ENCODE data around the gene RNF149. TPM values are rescaled to one million over a fixed set of nuclear protein-coding genes. Genes with fewer than 3 reads are reported as not detected.

Gene RNF149
- polyA plus RNA-seq, 6 donors from 2014 or later: 13.2 to 27.1 (median 18.3) TPM

- peaks cover 0 to 9% (median 5%) of the 10 kb centered on the region in 3 donors for H3K4me1 Mint-ChIP-seq
- no peak overlapping the region for H3K4me3 Mint-ChIP-seq
- DNase-seq (no peak), ATAC-seq (ENCODE audit: low read depth in 2 of 2) (no peak)
- H3K27ac Mint-ChIP-seq: no peak overlapping the region
- H3K9me3 Mint-ChIP-seq: no peaks in the 10 kb centered on the region
- H3K36me3 Mint-ChIP-seq: peaks cover 14 to 18% of the 10 kb centered on the region in 2 donors
- no peaks in the 10 kb centered on the region for H3K27me3 Mint-ChIP-seq
Measured at GRCh38 chr2:101277111-101277510, 31.4 kb downstream of the RNF149 start.

- Mint-ChIP-seq H3K27me3 (no peaks in the 10 kb centered on the region), H3K4me3 (no peak overlapping the region), H3K9me3 (no peaks in the 10 kb centered on the region), H3K36me3 (peaks cover 0 to 1% of the 10 kb centered on the region in 2 donors), H3K27ac (no peak overlapping the region), H3K4me1 (peaks cover 0 to 9% (median 5%) of the 10 kb centered on the region in 3 donors)
- no peak for ATAC-seq (ENCODE audit: low read depth in 2 of 2)
- no peak for DNase-seq
Measured at GRCh38 chr2:101274142-101274541, 34.4 kb downstream of the RNF149 start.

- no peaks in the 10 kb centered on the region for H3K9me3 Mint-ChIP-seq
- no peaks in the 10 kb centered on the region for H3K36me3 Mint-ChIP-seq
- H3K4me3 Mint-ChIP-seq: no peak overlapping the region
- ATAC-seq (ENCODE audit: low read depth in 2 of 2): no peak
- H3K4me1 Mint-ChIP-seq: peaks cover 0 to 5% (median under 1%) of the 10 kb centered on the region in 3 donors
- no peak for DNase-seq
- H3K27ac Mint-ChIP-seq: peak overlapping the region in 1 of 6 donors; percentile 52
- H3K27me3 Mint-ChIP-seq: no peaks in the 10 kb centered on the region
Measured at GRCh38 chr2:101273056-101273455, 35.4 kb downstream of the RNF149 start.

- DNase-seq: no peak
- Mint-ChIP-seq H3K4me3 (no peak overlapping the region), H3K36me3 (no peaks in the 10 kb centered on the region), H3K27me3 (no peaks in the 10 kb centered on the region), H3K9me3 (no peaks in the 10 kb centered on the region), H3K27ac (peak overlapping the region in 2 of 6 donors; percentile 11 to 51), H3K4me1 (peaks cover 0 to 4% (median 0%) of the 10 kb centered on the region in 3 donors)
- ATAC-seq (ENCODE audit: low read depth in 2 of 2): no peak
Measured at GRCh38 chr2:101272045-101272784, 36.3 kb downstream of the RNF149 start.

- no peaks in the 10 kb centered on the region for H3K27me3 Mint-ChIP-seq
- no peak for DNase-seq
- H3K4me1 Mint-ChIP-seq: peaks cover 0 to 4% (median 0%) of the 10 kb centered on the region in 3 donors
- peak overlapping the region in 4 of 6 donors; percentile 15 to 85 (median 70) for H3K27ac Mint-ChIP-seq
- H3K36me3 Mint-ChIP-seq: peaks cover 4 to 7% of the 10 kb centered on the region in 2 donors
- no peaks in the 10 kb centered on the region for H3K9me3 Mint-ChIP-seq
- ATAC-seq (ENCODE audit: low read depth in 2 of 2): no peak
- H3K4me3 Mint-ChIP-seq: peak overlapping the region in 1 of 8 donors; percentile 27
Measured at GRCh38 chr2:101270700-101271259, 37.7 kb downstream of the RNF149 start.

GRCh38 chr2:101267671-101268656 is 40.5 kb downstream of the RNF149 start:
- Mint-ChIP-seq H3K4me3 (peak overlapping the region in 1 of 8 donors; percentile 37), H3K9me3 (no peaks in the 10 kb centered on the region), H3K36me3 (peaks cover 7 to 10% of the 10 kb centered on the region in 2 donors), H3K4me1 (peaks cover 0 to 4% (median 0%) of the 10 kb centered on the region in 3 donors), H3K27me3 (no peaks in the 10 kb centered on the region), H3K27ac (peak overlapping the region; percentile 35 to 87 (median 53))
- DNase-seq: no peak
- ATAC-seq (ENCODE audit: low read depth in 2 of 2): no peak

- Mint-ChIP-seq H3K4me1 (peaks cover 0 to 4% (median 2%) of the 10 kb centered on the region in 3 donors), H3K27ac (peak overlapping the region in 2 of 6 donors; percentile 11 to 37), H3K36me3 (peaks cover 14% of the 10 kb centered on the region in 2 donors), H3K27me3 (no peaks in the 10 kb centered on the region), H3K4me3 (no peak overlapping the region), H3K9me3 (no peaks in the 10 kb centered on the region)
- ATAC-seq (ENCODE audit: low read depth in 2 of 2) (no peak), DNase-seq (no peak)
Measured at GRCh38 chr2:101265893-101266499, 42.5 kb downstream of the RNF149 start.

- H3K27me3 Mint-ChIP-seq: no peaks in the 10 kb centered on the region
Measured at GRCh38 chr2:101264360-101264939, 44.1 kb downstream of the RNF149 start.

GRCh38 chr2:101263377-101263800 is 45.1 kb downstream of the RNF149 start:
- no peak for ATAC-seq (ENCODE audit: low read depth in 2 of 2)
- Mint-ChIP-seq H3K9me3 (no peaks in the 10 kb centered on the region), H3K36me3 (peaks cover 14 to 19% of the 10 kb centered on the region in 2 donors), H3K27ac (peak overlapping the region in 2 of 6 donors; percentile 69), H3K27me3 (no peaks in the 10 kb centered on the region), H3K4me1 (peaks cover 0 to 8% (median 4%) of the 10 kb centered on the region in 3 donors), H3K4me3 (no peak overlapping the region)
- DNase-seq: no peak

More at GRCh38 chr2:101264360-101264939, 44.1 kb downstream of the RNF149 start:
- Mint-ChIP-seq H3K36me3 (peaks cover 14% of the 10 kb centered on the region in 2 donors), H3K4me3 (no peak overlapping the region), H3K4me1 (peaks cover 0 to 4% (median 2%) of the 10 kb centered on the region in 3 donors), H3K27ac (peak overlapping the region in 2 of 6 donors; percentile 21 to 70), H3K9me3 (no peaks in the 10 kb centered on the region)
- DNase-seq (no peak), ATAC-seq (ENCODE audit: low read depth in 2 of 2) (no peak)

- H3K4me3 Mint-ChIP-seq: peak overlapping the region in 1 of 8 donors; percentile 44
- no peak for ATAC-seq (ENCODE audit: low read depth in 2 of 2)
- H3K36me3 Mint-ChIP-seq: peaks cover 14 to 26% of the 10 kb centered on the region in 2 donors
- peaks cover 0 to 16% (median 0%) of the 10 kb centered on the region in 3 donors for H3K4me1 Mint-ChIP-seq
- H3K9me3 Mint-ChIP-seq: no peaks in the 10 kb centered on the region
- H3K27ac Mint-ChIP-seq: peak overlapping the region in 3 of 6 donors; percentile 67 to 85 (median 78)
- DNase-seq: no peak
- no peaks in the 10 kb centered on the region for H3K27me3 Mint-ChIP-seq
Measured at GRCh38 chr2:101262142-101262541, 46.4 kb downstream of the RNF149 start.

GRCh38 chr2:101258804-101259203 is 49.7 kb downstream of the RNF149 start:
- no peaks in the 10 kb centered on the region for H3K27me3 Mint-ChIP-seq
- H3K4me3 Mint-ChIP-seq: no peak overlapping the region
- no peak for ATAC-seq (ENCODE audit: low read depth in 2 of 2)
- no peak overlapping the region for H3K27ac Mint-ChIP-seq
- no peak for DNase-seq
- peaks cover 15 to 45% (median 23%) of the 10 kb centered on the region in 3 donors for H3K4me1 Mint-ChIP-seq
- H3K36me3 Mint-ChIP-seq: peaks cover 7 to 20% of the 10 kb centered on the region in 2 donors
- H3K9me3 Mint-ChIP-seq: no peaks in the 10 kb centered on the region

GRCh38 chr2:101256316-101256715 is 52.2 kb downstream of the RNF149 start:
- peak overlapping the region in 2 of 8 donors; percentile 43 to 49 for H3K4me3 Mint-ChIP-seq
- no peaks in the 10 kb centered on the region for H3K9me3 Mint-ChIP-seq
- ATAC-seq (ENCODE audit: low read depth in 2 of 2) (no peak), DNase-seq (no peak)
- H3K27ac Mint-ChIP-seq: peak overlapping the region in 4 of 6 donors; percentile 6 to 78 (median 62)
- H3K4me1 Mint-ChIP-seq: peaks cover 20 to 60% (median 30%) of the 10 kb centered on the region in 3 donors
- no peaks in the 10 kb centered on the region for H3K27me3 Mint-ChIP-seq
- peaks cover 0 to 11% of the 10 kb centered on the region in 2 donors for H3K36me3 Mint-ChIP-seq

Measured in naive B cell (primary cell).